Stimulated activated CD8-positive, alpha-beta memory T cell treated with anti-CD3 and anti-CD28 coated beads, Interleukin-12 subunit alpha, Interleukin-12 subunit beta, amount 100 ng/mL, for 1 hour (primary cell): Measurements from ENCODE around the gene RASL12.
"Not testable (repeated sequence)": the region's sequence is repeated elsewhere in the genome, so short reads cannot be mapped to it uniquely, and the experiment has no call there.

Experiments
- DNase-seq: peaks from one replicate; pipeline ENCODE4 v3.0.0-alpha.2; 2020; ENCODE audit warnings: low read depth

The RASL12 gene

GRCh38 chr15:65067645-65068402, at the start of gene RASL12:
TSS of gene RASL12 (minus strand) at chr15:65067991. CDS start at chr15:65067835, 156 bp downstream.
- DNase-seq: no peak

- DNase-seq: no peak
These were observed 47.8 kb upstream of the RASL12 start for GRCh38 chr15:65115542-65115941.

GRCh38 chr15:65115086-65115485, 47.3 kb upstream of the RASL12 start, which contains the start of gene UBAP1L:
TSS of gene UBAP1L (minus strand) at chr15:65115200. CDS start at chr15:65106215, 8,985 bp downstream.
- no peak for DNase-seq

- no peak for DNase-seq
These were observed 43.0 kb upstream of the RASL12 start for GRCh38 chr15:65110676-65111292.

GRCh38 chr15:65106011-65106590, 38.3 kb upstream of the RASL12 start:
- no peak for DNase-seq

GRCh38 chr15:65105038-65105437, 37.2 kb upstream of the RASL12 start:
- no peak for DNase-seq

GRCh38 chr15:65102912-65103311, 35.1 kb upstream of the RASL12 start:
- no peak for DNase-seq

GRCh38 chr15:65101891-65102708, 34.3 kb upstream of the RASL12 start:
- DNase-seq: no peak

GRCh38 chr15:65101411-65101890, 33.7 kb upstream of the RASL12 start:
- peak; percentile 12 for DNase-seq

GRCh38 chr15:65100442-65100841, 32.7 kb upstream of the RASL12 start:
- no peak for DNase-seq

GRCh38 chr15:65099801-65100200, 32.0 kb upstream of the RASL12 start:
- DNase-seq: not testable (repeated sequence)

GRCh38 chr15:65099336-65099735, 31.5 kb upstream of the RASL12 start:
- no peak for DNase-seq

- DNase-seq: no peak
These were observed 30.0 kb upstream of the RASL12 start for GRCh38 chr15:65097651-65098263.

- DNase-seq: no peak
These were observed 28.9 kb upstream of the RASL12 start for GRCh38 chr15:65096481-65097385.

GRCh38 chr15:65095747-65096104, 27.9 kb upstream of the RASL12 start:
- DNase-seq: no peak

- no peak for DNase-seq
These were observed 27.4 kb upstream of the RASL12 start for GRCh38 chr15:65095011-65095746.

GRCh38 chr15:65094294-65094995, 26.7 kb upstream of the RASL12 start:
- DNase-seq: no peak

- not testable (repeated sequence) for DNase-seq
These were observed 26.0 kb upstream of the RASL12 start for GRCh38 chr15:65093793-65094170.
